Lower leg skin (tissue), 3 donors: ENCODE results near the gene SLC25A33.

Experiments
- CTCF ChIP-seq, 3 donors: fragments of 450-650 bp; IDR thresholded peaks; one replicate each; pipeline ENCODE4 v1.5.1; 2016; ENCODE audit warnings: antibody characterized with exemption in 3 of 3, mild to moderate bottlenecking in 3 of 3, moderate library complexity in 2 of 3
- POLR2A ChIP-seq, 2 donors: fragments of 450-650 bp; IDR thresholded peaks; one replicate each; pipeline ENCODE4 v1.6.1; 2016 to 2017; ENCODE audit warnings: antibody characterized with exemption in 2 of 2, mild to moderate bottlenecking in 1 of 2, moderate library complexity in 1 of 2

- TF ChIP-seq POLR2A (IDR thresholded peaks at IDR 0.05) (no peak), CTCF (IDR thresholded peaks at IDR 0.05) (no peak)
Observed at GRCh38 chr1:9609998-9610397, 70.7 kb downstream of the SLC25A33 start.
